Islet of Langerhans (tissue), 1 donor: Measurements from ENCODE around the gene ITGA8.
"Not testable (repeated sequence)": the region's sequence is repeated elsewhere in the genome, so short reads cannot be mapped to it uniquely, and the experiment has no call there.

Source experiments
- FAIRE-seq: peaks from one replicate; lab custom pipeline; 2011; peaks lifted over from hg19 to GRCh38; lab: Jason Lieb, UNC

The ITGA8 gene

GRCh38 chr10:15550950-15551349, 168.8 kb downstream of the ITGA8 start:
- FAIRE-seq = no peak

- no peak for FAIRE-seq
These were observed 171.4 kb downstream of the ITGA8 start for GRCh38 chr10:15548331-15548730.

DNA sequence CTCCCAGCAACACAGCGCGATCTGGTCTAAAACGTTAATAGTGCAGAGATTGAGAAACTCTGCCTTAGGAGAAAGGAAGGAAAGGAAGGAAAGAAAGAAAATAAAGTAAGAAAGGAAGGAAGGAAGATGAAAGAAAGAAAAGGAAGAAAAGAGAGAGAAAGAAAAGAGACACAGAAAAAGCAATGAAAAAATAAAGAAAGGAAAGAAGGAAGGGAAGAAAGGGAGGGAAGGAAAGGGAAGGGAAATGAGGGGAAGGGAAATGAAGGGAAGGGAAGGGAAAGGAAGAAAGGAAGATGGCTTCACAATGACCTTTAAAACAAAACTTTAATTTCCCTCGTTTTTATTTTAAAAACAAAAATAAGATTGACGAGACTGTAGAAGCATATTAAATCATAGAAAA, 173.1 kb downstream of the ITGA8 start:
- FAIRE-seq = no peak

DNA sequence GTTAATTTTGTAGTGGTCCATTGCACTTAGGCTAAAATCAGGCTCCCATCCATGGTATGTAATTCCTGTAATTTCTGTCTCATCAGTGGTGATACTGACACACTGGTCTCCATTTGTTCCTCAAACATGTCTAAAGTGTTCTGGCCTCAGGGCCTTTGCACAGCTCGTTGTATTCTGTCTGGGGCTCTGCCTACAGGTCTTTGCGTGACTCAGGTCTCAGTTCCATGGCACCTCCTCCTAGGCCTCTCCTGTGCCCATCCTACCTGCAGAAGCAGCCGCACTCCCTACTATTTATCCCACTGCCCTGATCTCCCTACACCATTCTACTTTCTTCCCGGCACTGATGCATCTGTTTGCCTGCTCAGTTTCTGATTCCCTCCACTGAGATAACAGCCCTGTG, 173.8 kb downstream of the ITGA8 start:
- FAIRE-seq = no peak

- no peak for FAIRE-seq
These were observed 174.5 kb downstream of the ITGA8 start for GRCh38 chr10:15545266-15545665.

GRCh38 chr10:15543994-15544393, 175.7 kb downstream of the ITGA8 start:
- no peak for FAIRE-seq

DNA sequence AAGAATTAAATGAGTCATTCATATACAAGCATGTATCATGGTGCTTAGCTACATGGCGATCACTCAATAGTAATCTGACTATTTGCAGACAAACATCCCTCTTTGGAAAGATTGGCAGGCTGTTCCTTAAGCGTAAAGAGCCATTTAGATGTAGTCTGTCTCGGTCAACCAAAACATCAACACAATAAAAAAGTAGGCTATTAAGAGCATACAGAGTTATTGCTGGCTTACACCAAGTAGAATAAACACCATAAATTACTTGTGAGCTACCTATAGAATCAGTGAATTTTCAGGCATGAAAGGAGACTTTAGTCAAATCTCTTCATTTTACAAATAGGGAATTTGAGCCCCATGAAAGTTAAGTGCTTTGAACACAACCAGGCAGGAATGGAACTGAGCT, 176.9 kb downstream of the ITGA8 start:
- no peak for FAIRE-seq

- FAIRE-seq = no peak
These were observed 178.3 kb downstream of the ITGA8 start for GRCh38 chr10:15541376-15541775.

DNA sequence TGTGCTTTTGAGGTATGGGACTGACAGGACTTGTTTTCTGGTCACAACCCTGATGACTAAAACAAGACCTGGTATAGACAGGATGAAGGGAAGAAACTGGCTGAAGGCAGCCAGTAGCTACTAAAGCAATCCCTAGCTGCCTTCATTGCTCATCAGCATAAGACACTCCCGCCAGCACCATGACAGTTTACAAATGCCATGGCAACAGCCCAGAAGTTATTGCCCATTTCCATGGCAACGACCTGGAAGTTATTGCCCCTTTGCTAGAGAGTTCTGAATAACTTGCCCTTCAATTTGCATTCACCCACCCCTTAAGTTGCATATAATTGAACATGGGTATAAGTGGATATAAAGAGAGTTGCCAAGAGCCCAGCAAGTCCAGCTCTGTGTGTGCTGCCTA, 179.0 kb downstream of the ITGA8 start:
- no peak for FAIRE-seq

GRCh38 chr10:15539262-15539661, 180.5 kb downstream of the ITGA8 start:
- no peak for FAIRE-seq

DNA sequence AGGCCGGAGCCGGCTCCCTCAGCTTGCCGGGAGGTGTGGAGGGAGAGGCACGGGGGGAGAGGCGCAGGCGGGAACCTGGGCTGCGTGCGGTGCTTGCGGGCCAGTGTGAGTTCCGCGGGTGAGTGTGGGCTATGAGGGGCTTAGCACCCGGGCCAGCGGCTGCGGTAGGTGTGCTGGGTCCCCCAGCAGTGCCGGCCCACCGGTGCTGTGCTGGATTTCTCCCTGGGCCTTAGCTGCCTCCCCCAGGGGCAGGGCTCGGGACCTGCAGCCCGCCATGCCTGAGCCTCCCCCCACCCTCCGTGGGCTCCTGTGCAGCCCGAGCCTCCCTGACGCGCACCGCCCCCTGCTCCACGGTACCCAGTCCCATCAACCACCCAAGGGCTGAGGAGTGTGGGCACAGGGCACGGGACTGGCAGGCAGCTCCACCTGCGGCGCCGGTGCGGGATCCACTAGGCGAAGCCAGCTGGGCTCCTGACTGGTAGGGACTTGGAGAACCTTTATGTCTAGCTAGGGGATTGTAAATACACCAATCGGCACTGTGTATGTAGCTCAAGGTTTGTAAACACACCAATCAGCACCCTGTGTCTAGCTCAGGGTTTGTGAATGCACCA, 184.7 kb downstream of the ITGA8 start:
- FAIRE-seq = not testable (repeated sequence)

DNA sequence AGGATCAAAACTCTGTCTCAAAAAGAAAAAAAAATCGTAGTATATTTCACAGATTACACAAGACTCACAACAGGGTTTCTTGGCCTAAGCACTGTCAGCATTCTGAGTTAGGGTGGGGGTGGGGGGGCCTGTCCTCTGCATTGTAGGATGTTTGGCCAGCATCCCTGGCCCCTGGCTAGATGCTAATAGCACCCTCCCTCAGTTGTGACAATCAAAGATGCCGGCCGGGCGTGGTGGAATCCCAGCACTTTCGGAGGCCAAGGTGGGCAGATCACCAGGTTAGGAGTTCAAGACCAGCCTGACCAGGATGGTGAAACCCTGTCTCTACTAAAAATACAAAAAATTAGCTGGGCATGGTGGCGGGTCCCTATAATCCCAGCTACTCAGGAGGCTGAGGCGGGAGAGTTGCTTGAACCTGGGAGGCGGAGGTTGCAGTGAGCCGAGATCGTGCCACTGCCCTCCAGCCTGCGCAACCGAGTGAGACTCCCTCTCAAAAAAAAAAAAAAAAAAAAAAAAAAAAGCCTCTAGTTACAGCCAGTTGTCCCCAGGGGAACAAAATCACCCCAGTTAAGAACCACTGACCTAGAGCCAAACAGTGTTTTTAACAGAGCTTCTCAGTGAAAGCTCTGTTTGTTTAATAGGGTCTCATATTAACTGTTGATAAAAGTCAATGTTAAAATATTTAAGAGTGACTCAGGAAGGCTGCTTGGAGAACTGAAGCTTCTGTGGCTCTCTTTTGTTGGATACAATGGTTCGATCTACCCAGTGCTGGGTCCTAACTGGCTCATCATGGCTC, 187.6 kb downstream of the ITGA8 start:
- no peak for FAIRE-seq

GRCh38 chr10:15528859-15529239, 190.9 kb downstream of the ITGA8 start:
- no peak for FAIRE-seq

DNA sequence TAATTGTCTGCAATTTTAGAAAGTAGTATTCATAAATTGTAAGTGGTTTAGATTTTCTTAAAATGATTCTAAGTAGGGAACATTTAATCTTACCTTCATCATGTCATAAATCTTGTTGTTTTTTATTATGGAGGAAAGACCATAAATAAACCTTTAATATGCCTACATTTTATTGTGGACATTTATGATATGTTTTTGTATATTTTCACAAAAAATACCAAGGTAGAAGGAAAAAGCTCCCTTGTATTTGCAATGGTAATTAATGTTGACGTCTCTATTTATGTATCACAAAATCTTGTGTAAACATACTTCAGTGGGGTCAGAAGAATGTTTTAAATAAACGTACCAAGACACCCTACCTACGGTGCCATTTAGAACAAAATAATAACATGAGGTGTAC, 193.0 kb downstream of the ITGA8 start:
- FAIRE-seq = no peak

GRCh38 chr10:15521328-15521903, 198.3 kb downstream of the ITGA8 start:
- FAIRE-seq = no peak

- FAIRE-seq = no peak
These were observed 201.5 kb downstream of the ITGA8 start for GRCh38 chr10:15518250-15518649.

- FAIRE-seq = no peak
These were observed 203.3 kb downstream of the ITGA8 start for GRCh38 chr10:15516256-15517085.

- FAIRE-seq = no peak
These were observed 204.5 kb downstream of the ITGA8 start for GRCh38 chr10:15515202-15515601.

GRCh38 chr10:15510963-15511362, 208.8 kb downstream of the ITGA8 start:
- FAIRE-seq = no peak

- no peak for FAIRE-seq
These were observed 214.4 kb downstream of the ITGA8 start for GRCh38 chr10:15505329-15505728.

GRCh38 chr10:15504101-15504840, 215.5 kb downstream of the ITGA8 start:
- FAIRE-seq = no peak

DNA sequence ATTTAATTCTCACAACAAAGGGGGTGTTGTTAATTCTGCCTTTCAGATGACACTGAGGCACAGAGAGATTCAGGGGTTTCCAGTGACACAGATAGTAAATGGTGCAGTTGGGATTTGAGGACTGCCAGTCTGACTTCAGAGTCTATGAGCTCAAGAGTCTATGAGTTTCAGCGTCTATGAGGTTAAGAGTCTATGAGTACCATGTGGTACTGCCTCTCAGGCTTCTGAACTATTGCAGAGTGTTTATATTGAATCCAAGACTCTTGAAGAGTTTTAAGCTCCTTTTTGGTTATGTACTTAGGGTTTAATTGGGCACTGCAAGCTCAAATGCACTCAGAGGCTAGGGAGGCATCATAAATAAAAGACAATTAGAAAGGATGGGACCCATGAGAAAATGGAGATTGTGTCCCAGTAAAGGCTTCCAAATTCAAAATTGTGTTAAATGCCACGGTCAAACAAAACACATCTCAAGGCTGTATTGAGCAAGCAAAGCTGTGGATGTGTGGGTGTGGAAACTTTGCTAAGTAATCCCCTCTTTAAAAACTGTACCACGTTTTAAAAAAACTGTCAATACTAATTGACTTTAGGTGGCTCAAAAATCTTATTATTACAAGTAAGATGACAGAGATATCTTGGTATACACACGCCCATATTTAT, 224.7 kb downstream of the ITGA8 start:
- FAIRE-seq = no peak
